Measurements from ENCODE around the gene PLA2G2C.
"Not testable (repeated sequence)": the region's sequence is repeated elsewhere in the genome, so short reads cannot be mapped to it uniquely, and the experiment has no call there.

The PLA2G2C gene

GRCh38 chr1:20185834-20186782 is at the start of gene PLA2G2C, which contains the start of gene UBXN10:
Gene PLA2G2C, minus strand, starts transcription at chr1:20186518. Its CDS starts 9,155 bp downstream, at chr1:20177363.
Gene UBXN10, plus strand, starts transcription at chr1:20186096. Its CDS starts 4,466 bp downstream, at chr1:20190562.
- no peak for DNase-seq

GRCh38 chr1:20234788-20235535 is 48.6 kb upstream of the PLA2G2C start:
- DNase-seq, result no peak

GRCh38 chr1:20233866-20234265 is 47.5 kb upstream of the PLA2G2C start:
- no peak for DNase-seq

- DNase-seq, result peak; percentile 46
Measured at GRCh38 chr1:20233394-20233793, 47.1 kb upstream of the PLA2G2C start.

- not testable (repeated sequence) for DNase-seq
Measured at GRCh38 chr1:20232564-20232963, 46.2 kb upstream of the PLA2G2C start.

GRCh38 chr1:20229171-20229570 is 42.9 kb upstream of the PLA2G2C start:
- DNase-seq, result no peak

- DNase-seq, result no peak
Measured at GRCh38 chr1:20228314-20228825, 42.1 kb upstream of the PLA2G2C start.

GRCh38 chr1:20227704-20228103 is 41.4 kb upstream of the PLA2G2C start:
- DNase-seq, result no peak

GRCh38 chr1:20224546-20224945 is 38.2 kb upstream of the PLA2G2C start:
- no peak for DNase-seq

- peak; percentile 3 for DNase-seq
Measured at GRCh38 chr1:20223551-20224419, 37.5 kb upstream of the PLA2G2C start.

- peak; percentile 18 for DNase-seq
Measured at GRCh38 chr1:20223106-20223505, 36.8 kb upstream of the PLA2G2C start.

GRCh38 chr1:20220036-20220435 is 33.7 kb upstream of the PLA2G2C start:
- no peak for DNase-seq

- not testable (repeated sequence) for DNase-seq
Measured at GRCh38 chr1:20219053-20219452, 32.7 kb upstream of the PLA2G2C start.

GRCh38 chr1:20216574-20216973 is 30.3 kb upstream of the PLA2G2C start:
- DNase-seq, result peak; percentile 10

GRCh38 chr1:20215716-20216115 is 29.4 kb upstream of the PLA2G2C start:
- no peak for DNase-seq

GRCh38 chr1:20212685-20213331 is 26.5 kb upstream of the PLA2G2C start:
- peak; percentile 66 for DNase-seq

- DNase-seq, result no peak
Measured at GRCh38 chr1:20212085-20212684, 25.9 kb upstream of the PLA2G2C start.

GRCh38 chr1:20211511-20211931 is 25.2 kb upstream of the PLA2G2C start:
- no peak for DNase-seq

- no peak for DNase-seq
Measured at GRCh38 chr1:20210736-20211460, 24.6 kb upstream of the PLA2G2C start.

GRCh38 chr1:20209471-20209870 is 23.2 kb upstream of the PLA2G2C start:
- DNase-seq, result no peak

GRCh38 chr1:20207546-20207945 is 21.2 kb upstream of the PLA2G2C start:
- DNase-seq, result no peak

Data from suppressor macrophage treated with lipopolysaccharide for 4 hours (primary cell).